Hematopoietic multipotent progenitor cell treated with erythropoietin and hydrocortisone succinate and interleukin-3 and kit ligand, for 4 days (in vitro differentiated cells): ENCODE data around the gene MYRF.
A peak's percentile ranks its signal among the peaks of the same experiment; 100 is the strongest.

Experiments
- DNase-seq: peaks from one replicate; pipeline ENCODE4 v3.0.0-alpha.2; 2015

Gene MYRF

GRCh38 chr11:61752117-61752924 lies at the start of gene MYRF:
MYRF (plus strand) TSS chr11:61752636; CDS start chr11:61752745, 109 bp downstream.
- peak; percentile 71 for DNase-seq

- peak; percentile 45 for DNase-seq
These were observed 49.6 kb upstream of the MYRF start for GRCh38 chr11:61702701-61703312.

DNA sequence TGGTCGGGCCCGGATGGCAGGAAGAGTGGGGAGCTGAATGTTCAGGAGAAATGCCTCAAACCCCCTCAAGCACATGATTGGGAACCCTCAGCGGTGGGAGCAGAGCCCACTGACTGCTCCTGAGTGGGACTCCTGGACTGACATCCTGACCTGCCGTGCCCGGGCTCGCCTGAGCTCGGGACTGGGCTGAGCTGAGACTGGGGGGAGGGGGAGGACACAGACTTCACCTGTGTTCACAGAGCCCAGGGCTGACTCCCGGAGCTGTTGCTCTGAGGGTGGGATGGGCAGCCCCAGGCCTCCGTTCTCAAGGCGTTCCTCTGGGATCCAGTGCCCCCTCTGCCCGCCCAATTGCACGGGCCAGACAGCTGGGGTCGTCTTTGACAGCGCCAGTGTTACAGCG lies 47.6 kb upstream of the MYRF start:
- DNase-seq, result no peak

GRCh38 chr11:61706452-61707400 lies 45.7 kb upstream of the MYRF start:
- no peak for DNase-seq

DNA sequence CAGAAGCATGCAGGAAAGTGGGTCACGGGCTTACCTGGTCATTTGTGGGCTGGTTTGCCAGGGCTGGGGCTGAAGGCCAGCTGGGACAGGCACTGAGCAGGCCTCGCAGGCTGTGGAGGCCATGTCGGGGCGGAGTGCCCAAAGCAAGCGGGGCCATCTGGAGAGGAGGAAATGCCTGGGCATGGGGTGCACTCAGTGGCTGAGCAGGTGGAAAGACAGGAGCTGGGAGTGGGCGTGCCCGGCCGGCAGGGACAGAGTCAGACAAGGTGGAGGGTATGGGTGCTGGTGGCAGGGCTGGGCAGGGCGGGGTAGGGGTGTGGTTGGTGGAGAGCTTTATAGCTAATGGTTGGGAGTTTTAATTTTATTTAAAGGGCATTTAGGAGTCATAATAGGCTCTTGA lies 44.9 kb upstream of the MYRF start:
- DNase-seq, result no peak

DNA sequence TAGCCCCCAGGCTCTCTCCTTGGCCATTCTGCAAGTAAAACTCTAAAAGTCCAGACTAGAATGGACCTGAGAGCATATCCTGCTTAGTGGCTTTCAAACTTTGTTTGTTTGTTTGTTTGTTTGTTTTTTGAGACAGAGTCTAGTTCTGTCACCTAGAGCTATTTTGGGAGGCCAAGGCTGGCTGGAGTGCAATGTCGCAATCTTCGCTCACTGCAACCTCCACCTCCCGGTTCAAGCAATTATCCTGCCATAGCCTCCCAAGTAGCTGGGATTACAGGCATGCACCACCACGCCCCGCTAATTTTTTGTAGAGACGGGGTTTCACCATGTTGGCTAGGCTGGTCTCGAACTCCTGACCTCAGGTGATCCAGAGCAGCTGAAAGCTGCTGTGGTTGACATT lies 43.3 kb upstream of the MYRF start:
- DNase-seq, result no peak

DNA sequence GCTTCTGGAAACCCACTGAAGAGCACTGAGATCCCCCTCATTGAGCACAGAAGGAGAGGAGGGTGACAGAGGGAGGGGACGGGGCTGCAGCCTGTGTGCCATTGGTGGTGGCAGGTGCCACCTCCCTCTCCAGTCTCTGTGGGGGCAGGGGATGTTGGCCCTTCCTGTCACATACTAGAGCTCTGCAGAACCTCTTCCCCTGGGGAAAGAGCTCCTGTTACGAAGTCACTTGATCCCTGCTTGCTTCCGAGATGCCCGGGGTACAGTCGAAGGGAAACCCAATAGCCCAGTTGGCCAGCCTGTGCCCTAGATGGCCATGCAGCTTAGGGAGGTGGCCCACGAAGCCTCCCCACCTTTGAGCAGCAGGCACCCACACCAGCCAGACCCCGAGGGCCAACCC lies 42.9 kb upstream of the MYRF start:
- no peak for DNase-seq

- no peak for DNase-seq
These were observed 42.4 kb upstream of the MYRF start for GRCh38 chr11:61710019-61710418.

DNA sequence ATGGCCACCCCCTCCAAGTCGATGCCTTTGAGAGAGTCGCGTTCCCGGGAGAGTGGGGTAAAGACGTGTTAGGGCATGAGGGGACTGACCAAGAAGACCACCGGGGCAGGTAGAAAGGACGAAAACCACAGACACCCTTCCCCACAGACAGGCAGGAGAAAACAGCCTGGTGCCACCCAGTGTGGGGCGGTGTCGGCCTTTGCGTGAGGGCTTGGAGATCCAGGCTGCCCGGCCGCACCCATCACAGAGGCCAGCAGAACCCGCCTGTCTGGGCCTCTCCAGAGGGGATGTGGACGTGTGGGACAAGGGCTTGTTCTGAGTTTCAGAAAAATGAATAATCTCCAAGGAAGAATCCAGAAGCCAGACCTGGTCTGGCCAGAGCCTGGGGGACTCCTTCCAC lies 41.4 kb upstream of the MYRF start:
- DNase-seq, result no peak

- no peak for DNase-seq
These were observed 40.9 kb upstream of the MYRF start for GRCh38 chr11:61711498-61711897.

GRCh38 chr11:61712314-61712713 lies 40.1 kb upstream of the MYRF start:
- no peak for DNase-seq

- DNase-seq, result no peak
These were observed 39.6 kb upstream of the MYRF start for GRCh38 chr11:61712846-61713245.

DNA sequence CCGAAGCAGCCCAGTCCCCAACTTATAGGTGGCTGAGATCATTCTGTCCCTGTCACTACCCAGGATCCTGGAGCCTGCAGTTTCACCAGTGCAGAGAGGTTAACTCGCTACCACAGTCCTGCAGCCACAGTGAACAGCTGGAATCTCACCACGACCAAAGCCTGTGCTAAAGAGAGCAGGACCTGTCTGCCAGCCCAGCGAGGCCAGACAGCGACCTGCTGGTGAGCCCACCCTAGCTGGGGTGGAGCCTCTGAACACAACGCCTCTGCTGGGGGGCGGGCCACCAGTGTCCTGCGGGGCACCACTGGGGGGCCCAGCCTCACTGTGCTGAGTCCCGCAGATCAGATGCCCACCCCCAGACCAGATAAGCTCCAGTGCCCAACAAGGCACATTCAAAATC lies 39.0 kb upstream of the MYRF start:
- no peak for DNase-seq

DNA sequence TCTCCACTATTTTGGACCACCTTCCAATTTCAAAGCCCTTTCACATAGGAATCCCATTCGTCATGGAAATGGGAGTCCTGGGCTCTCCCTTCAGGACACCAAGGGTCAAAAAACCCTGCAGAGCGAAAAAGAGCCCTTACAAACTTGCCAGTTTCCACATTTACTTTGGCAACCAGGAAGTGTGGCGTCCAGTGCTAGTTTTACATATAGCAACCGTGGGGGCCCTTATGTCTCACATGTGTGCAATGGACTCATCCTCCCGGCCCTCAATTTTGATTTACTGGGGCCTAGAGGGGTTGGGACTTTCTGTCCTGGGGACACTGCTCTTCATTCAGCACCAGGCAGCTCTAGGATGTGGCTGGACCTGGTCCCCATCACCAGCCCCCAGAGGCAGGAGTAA lies 38.5 kb upstream of the MYRF start:
- no peak for DNase-seq

DNA sequence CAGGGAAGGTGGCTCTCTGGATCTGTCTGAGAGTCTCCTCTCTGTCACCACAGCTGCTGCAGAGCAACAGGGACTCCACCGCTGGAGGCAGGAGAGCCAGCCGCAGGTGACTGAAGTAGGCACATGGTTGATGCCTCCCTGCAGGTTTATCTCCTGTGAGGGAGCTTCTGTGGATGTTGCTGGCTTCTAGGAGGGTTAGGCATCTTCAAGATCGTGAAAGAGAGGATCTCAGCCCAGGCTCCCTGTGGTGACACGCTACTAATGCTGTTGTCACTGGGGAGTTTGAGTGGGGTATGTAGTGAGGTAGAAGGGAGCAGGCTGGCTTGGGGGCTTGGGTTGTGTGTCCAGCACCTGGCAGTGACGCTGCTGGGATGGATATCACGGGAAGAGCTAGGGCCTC lies 38.1 kb upstream of the MYRF start:
- no peak for DNase-seq

- no peak for DNase-seq
These were observed 37.5 kb upstream of the MYRF start for GRCh38 chr11:61714916-61715315.

GRCh38 chr11:61715867-61716266 lies 36.6 kb upstream of the MYRF start:
- no peak for DNase-seq

GRCh38 chr11:61716478-61717285 lies 35.8 kb upstream of the MYRF start:
- no peak for DNase-seq

- no peak for DNase-seq
These were observed 35.0 kb upstream of the MYRF start for GRCh38 chr11:61717286-61718033.

DNA sequence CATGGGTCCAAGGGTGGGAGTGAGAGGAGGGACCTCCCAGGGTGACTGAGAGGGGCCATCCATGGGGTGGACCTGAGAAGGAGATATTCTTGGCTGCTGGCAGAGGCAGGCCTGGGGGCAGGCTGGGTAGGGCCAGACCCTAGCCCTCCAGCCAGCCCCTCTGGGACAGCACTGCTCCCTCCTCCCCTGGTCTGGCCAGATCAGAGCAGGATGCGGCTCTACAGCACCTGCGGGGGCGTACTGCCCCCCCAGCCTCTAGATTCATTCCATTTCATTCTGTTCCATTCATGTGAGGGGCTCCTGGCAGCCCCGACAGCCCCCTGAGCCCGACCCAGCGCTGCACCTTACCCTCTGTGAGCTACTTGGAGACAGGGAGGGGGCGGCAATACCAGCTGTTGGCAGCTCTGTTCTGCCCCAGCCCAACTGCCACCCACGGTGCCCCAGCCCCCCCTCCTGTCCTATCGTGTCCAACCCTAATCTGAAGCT lies 34.3 kb upstream of the MYRF start:
- DNase-seq, result no peak

- no peak for DNase-seq
These were observed 33.7 kb upstream of the MYRF start for GRCh38 chr11:61718621-61719302.
